ENCODE data around the gene C1QA.
"Not testable (repeated sequence)": the region's sequence is repeated elsewhere in the genome, so short reads cannot be mapped to it uniquely, and the experiment has no call there.

Gene C1QA

DNA sequence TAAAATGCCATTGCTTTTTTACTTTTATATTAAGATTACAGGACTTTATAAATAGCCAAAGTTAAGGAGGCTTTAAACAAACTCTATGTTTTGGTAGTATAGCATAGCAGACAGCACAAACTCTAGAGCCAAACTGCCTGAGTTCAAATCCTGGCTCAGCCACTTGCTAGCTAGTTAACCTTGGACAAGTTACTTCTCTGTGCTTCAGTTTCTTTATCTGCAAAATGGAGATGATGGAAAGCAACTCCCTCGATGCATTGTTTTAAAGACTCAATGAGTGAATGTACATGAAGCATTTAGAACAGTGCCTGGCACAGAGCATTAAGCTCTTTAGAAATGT lies 38.0 kb downstream of the C1QA start:
- TF ChIP-seq EZH2phosphoT487 (IDR thresholded peaks at IDR 0.05; ENCODE audit: low read length) (no peak), EZH2 (optimal IDR thresholded peaks at IDR 0.05; ENCODE audit: low read depth, low read length) (no peak)
- TF ChIP-seq, protein P1, sequence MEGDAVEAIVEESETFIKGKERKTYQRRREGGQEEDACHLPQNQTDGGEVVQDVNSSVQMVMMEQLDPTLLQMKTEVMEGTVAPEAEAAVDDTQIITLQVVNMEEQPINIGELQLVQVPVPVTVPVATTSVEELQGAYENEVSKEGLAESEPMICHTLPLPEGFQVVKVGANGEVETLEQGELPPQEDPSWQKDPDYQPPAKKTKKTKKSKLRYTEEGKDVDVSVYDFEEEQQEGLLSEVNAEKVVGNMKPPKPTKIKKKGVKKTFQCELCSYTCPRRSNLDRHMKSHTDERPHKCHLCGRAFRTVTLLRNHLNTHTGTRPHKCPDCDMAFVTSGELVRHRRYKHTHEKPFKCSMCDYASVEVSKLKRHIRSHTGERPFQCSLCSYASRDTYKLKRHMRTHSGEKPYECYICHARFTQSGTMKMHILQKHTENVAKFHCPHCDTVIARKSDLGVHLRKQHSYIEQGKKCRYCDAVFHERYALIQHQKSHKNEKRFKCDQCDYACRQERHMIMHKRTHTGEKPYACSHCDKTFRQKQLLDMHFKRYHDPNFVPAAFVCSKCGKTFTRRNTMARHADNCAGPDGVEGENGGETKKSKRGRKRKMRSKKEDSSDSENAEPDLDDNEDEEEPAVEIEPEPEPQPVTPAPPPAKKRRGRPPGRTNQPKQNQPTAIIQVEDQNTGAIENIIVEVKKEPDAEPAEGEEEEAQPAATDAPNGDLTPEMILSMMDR (IDR thresholded peaks at IDR 0.05; ENCODE audit: low read length): no peak
- Histone ChIP-seq H3K79me2 (ENCODE audit: low read length) (no peaks in the 10 kb centered on the region), H3F3A (ENCODE audit: insufficient read depth, low read length) (no peaks in the 10 kb centered on the region), H3K27ac (ENCODE audit: low read length) (no peak overlapping the region), H3K9me3 (replicated peaks; ENCODE audit: insufficient read depth, low read length) (no peaks in the 10 kb centered on the region), H3K9ac (ENCODE audit: low read length) (no peak overlapping the region), H3K36me3 (replicated peaks; ENCODE audit: insufficient read depth, low read length) (no peaks in the 10 kb centered on the region), H3K4me2 (ENCODE audit: low read depth, low read length) (no peak overlapping the region), H2AFZ (ENCODE audit: low read length) (no peak overlapping the region), H4K20me1 (ENCODE audit: insufficient read depth, low read length) (no peaks in the 10 kb centered on the region), H3K27me3 (replicated peaks; ENCODE audit: insufficient read depth, low read length) (peaks cover 89% of the 10 kb centered on the region), H3K9me2 (replicated peaks; ENCODE audit: insufficient read depth, low read length) (no peaks in the 10 kb centered on the region), H3K4me3 (ENCODE audit: low read length) (no peak overlapping the region), H3K4me1 (ENCODE audit: low read length) (no peaks in the 10 kb centered on the region)
- no peak for DNase-seq

DNA sequence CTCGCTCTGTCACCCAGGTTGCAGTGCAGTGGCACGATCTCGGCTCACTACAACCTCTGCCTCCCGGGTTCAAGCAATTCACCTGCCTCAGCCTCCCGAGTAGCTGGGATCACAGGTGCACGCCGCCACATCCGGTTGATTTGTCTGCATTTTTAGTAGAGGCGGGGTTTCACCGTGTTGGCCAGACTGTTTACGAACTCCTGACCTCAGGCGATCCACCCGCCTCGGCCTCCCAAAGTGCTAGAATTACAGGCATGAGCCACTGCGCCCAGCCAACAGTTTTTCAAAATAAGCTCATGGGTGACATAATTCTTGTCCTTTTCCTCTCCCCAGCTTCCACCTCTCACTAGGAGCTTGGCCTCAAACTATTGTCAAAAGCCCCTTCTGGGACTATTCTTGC lies 39.7 kb downstream of the C1QA start:
- not testable (repeated sequence) for H3F3A ChIP-seq (ENCODE audit: insufficient read depth, low read length); H4K20me1 ChIP-seq (ENCODE audit: insufficient read depth, low read length); H3K4me2 ChIP-seq (ENCODE audit: low read depth, low read length); DNase-seq; H3K36me3 ChIP-seq (replicated peaks; ENCODE audit: insufficient read depth, low read length); H3K9me2 ChIP-seq (replicated peaks; ENCODE audit: insufficient read depth, low read length); H2AFZ ChIP-seq (ENCODE audit: low read length); H3K27ac ChIP-seq (ENCODE audit: low read length); H3K79me2 ChIP-seq (ENCODE audit: low read length); H3K9me3 ChIP-seq (replicated peaks; ENCODE audit: insufficient read depth, low read length); H3K4me1 ChIP-seq (ENCODE audit: low read length); H3K9ac ChIP-seq (ENCODE audit: low read length); H3K4me3 ChIP-seq (ENCODE audit: low read length)
- H3K27me3 ChIP-seq (replicated peaks; ENCODE audit: insufficient read depth, low read length): peaks cover 89% of the 10 kb centered on the region

DNA sequence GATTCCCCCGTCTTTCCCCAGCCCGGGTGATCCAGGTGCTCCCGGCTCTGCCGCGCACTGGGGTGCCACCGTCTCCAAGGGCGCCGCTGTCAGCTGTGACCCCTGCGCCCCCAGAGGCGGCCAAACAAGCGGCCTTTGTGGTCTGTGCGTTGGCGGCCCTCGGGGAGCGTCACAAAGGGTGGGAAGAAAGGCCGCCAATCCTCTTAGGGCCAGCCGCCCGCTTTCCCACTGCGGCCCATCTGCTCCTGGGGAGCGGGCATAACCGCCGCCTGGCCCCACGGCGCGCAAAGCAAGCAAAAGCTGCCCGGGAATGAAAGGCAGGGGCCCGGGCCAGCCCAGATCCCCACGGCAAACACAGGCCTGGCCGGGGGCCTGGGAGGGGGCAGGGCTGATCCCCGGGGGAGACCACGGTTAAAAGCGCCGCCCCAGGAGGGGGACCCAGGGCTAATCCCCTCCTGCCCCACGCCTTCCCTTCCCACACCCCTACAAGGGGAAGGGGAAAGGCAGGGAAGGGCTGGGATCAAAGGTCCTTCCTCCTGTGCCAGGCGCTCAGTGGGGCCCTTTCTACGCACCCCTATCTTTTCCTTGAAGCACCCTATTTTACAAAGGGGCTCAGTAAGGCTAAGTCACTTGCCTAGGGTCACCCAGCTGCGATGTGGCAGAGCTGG lies 40.6 kb downstream of the C1QA start:
- H3K9me2 ChIP-seq (replicated peaks; ENCODE audit: insufficient read depth, low read length): no peaks in the 10 kb centered on the region
- H3K36me3 ChIP-seq (replicated peaks; ENCODE audit: insufficient read depth, low read length): no peaks in the 10 kb centered on the region
- H3K4me3 ChIP-seq (ENCODE audit: low read length): no peak overlapping the region
- H3F3A ChIP-seq (ENCODE audit: insufficient read depth, low read length): no peaks in the 10 kb centered on the region
- no peaks in the 10 kb centered on the region for H3K4me1 ChIP-seq (ENCODE audit: low read length)
- H3K27me3 ChIP-seq (replicated peaks; ENCODE audit: insufficient read depth, low read length): peaks cover 89% of the 10 kb centered on the region
- H3K9ac ChIP-seq (ENCODE audit: low read length): no peak overlapping the region
- H3K9me3 ChIP-seq (replicated peaks; ENCODE audit: insufficient read depth, low read length): no peaks in the 10 kb centered on the region
- no peak overlapping the region for H2AFZ ChIP-seq (ENCODE audit: low read length)
- no peak for DNase-seq
- H4K20me1 ChIP-seq (ENCODE audit: insufficient read depth, low read length): no peaks in the 10 kb centered on the region
- no peak overlapping the region for H3K4me2 ChIP-seq (ENCODE audit: low read depth, low read length)
- no peaks in the 10 kb centered on the region for H3K79me2 ChIP-seq (ENCODE audit: low read length)
- no peak for TF ChIP-seq EZH2 (optimal IDR thresholded peaks at IDR 0.05; ENCODE audit: low read depth, low read length)
- TF ChIP-seq, protein P1 (IDR thresholded peaks at IDR 0.05; ENCODE audit: low read length): no peak
- TF ChIP-seq EZH2phosphoT487 (IDR thresholded peaks at IDR 0.05; ENCODE audit: low read length): no peak
- H3K27ac ChIP-seq (ENCODE audit: low read length): no peak overlapping the region

Data from MM.1S (cell line).